Progenitor cell of endocrine pancreas (in vitro differentiated cells): ENCODE measurements around the gene AGPAT2. TPM values are rescaled to one million over a fixed set of nuclear protein-coding genes. Genes with fewer than 3 reads are reported as not detected.

Source experiments
- DNase-seq: peaks from one replicate; pipeline ENCODE4 v3.0.0; 2021; ENCODE audit warnings: low spot score; ENCODE audit not compliant: unreplicated experiment
- H3K27ac Mint-ChIP-seq: 2 replicates; pipeline ENCODE4 v1.8.0; 2021; ENCODE audit warnings: mild to moderate bottlenecking, moderate library complexity, mixed read lengths
- H3K27me3 Mint-ChIP-seq: 2 replicates; pipeline ENCODE4 v1.8.0; 2021; ENCODE audit warnings: mixed read lengths
- H3K36me3 Mint-ChIP-seq: 2 replicates; pipeline ENCODE4 v1.8.0; 2022; ENCODE audit warnings: mixed read lengths; ENCODE audit not compliant: insufficient read depth
- H3K4me1 Mint-ChIP-seq: 2 replicates; pipeline ENCODE4 v1.8.0; 2021; ENCODE audit warnings: low read depth, mixed read lengths
- H3K4me3 Mint-ChIP-seq: 2 replicates; pipeline ENCODE4 v1.8.0; 2021; ENCODE audit warnings: low read depth, mild to moderate bottlenecking, moderate library complexity, mixed read lengths
- H3K9me3 Mint-ChIP-seq: 2 replicates; pipeline ENCODE4 v1.8.0; 2021; ENCODE audit warnings: low read depth, mixed read lengths
- total RNA-seq: library from RNA; stranded (reverse); gene quantifications from 2 replicates; pipeline ENCODE4 v1.2.1, GENCODE V29; 2021
- TF ChIP-seq, protein P1 (sequence below): fragments of 200-600 bp; sonication (generic); IDR thresholded peaks from one replicate; pipeline ENCODE4 v1.5.0; 2021; ENCODE audit warnings: antibody characterized with exemption, mild to moderate bottlenecking; ENCODE audit not compliant: unreplicated experiment

The AGPAT2 gene
- total RNA-seq, 1 donor from 2014 or later = 28.0 TPM

DNA sequence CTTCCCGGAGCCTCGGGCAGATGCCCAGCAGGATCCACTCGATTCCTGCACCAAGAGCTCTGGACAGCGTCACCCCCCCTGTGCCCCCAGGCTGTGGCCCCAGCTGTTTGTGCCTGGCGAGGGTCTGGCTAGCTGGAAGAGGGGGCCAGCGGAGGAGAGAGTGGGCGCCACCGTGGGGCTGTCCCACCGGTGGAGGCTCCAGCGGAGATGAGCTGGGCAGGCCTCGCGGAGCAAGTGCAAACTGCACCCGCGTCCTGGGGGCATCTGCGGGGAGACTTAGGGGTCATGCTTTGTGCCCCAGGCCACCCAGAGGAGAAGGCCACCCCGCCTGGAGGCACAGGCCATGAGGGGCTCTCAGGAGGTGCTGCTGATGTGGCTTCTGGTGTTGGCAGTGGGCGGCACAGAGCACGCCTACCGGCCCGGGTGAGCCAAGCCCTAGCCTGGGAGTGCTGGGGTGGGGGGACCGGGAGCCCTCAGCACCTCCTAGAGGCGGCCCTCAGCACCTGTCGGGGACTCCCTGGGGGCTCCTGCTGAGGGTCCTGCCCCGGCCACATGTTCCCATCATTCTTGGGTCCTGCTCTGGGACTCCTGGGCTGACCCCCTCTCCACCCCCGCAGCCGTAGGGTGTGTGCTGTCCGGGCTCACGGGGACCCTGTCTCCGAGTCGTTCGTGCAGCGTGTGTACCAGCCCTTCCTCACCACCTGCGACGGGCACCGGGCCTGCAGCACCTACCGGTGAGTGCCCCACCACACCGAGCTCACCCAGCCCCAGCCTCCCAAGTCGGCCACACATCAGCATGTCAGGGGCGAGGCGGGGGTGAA lies 19.1 kb downstream of the AGPAT2 start:
- H3K27me3 Mint-ChIP-seq = no peaks in the 10 kb centered on the region
- H3K9me3 Mint-ChIP-seq = no peaks in the 10 kb centered on the region
- peaks cover 1% of the 10 kb centered on the region for H3K4me1 Mint-ChIP-seq
- DNase-seq = no peak
- no peak overlapping the region for H3K4me3 Mint-ChIP-seq
- no peaks in the 10 kb centered on the region for H3K36me3 Mint-ChIP-seq
- no peak overlapping the region for H3K27ac Mint-ChIP-seq
- TF ChIP-seq, protein P1, sequence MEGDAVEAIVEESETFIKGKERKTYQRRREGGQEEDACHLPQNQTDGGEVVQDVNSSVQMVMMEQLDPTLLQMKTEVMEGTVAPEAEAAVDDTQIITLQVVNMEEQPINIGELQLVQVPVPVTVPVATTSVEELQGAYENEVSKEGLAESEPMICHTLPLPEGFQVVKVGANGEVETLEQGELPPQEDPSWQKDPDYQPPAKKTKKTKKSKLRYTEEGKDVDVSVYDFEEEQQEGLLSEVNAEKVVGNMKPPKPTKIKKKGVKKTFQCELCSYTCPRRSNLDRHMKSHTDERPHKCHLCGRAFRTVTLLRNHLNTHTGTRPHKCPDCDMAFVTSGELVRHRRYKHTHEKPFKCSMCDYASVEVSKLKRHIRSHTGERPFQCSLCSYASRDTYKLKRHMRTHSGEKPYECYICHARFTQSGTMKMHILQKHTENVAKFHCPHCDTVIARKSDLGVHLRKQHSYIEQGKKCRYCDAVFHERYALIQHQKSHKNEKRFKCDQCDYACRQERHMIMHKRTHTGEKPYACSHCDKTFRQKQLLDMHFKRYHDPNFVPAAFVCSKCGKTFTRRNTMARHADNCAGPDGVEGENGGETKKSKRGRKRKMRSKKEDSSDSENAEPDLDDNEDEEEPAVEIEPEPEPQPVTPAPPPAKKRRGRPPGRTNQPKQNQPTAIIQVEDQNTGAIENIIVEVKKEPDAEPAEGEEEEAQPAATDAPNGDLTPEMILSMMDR = no peak

GRCh38 chr9:136667214-136667939 lies 19.9 kb downstream of the AGPAT2 start:
- TF ChIP-seq, protein P1 = no peak
- Mint-ChIP-seq H3K27me3 (no peaks in the 10 kb centered on the region), H3K9me3 (no peaks in the 10 kb centered on the region), H3K27ac (no peak overlapping the region), H3K4me3 (no peak overlapping the region), H3K4me1 (peaks cover 1% of the 10 kb centered on the region), H3K36me3 (no peaks in the 10 kb centered on the region)
- no peak for DNase-seq

DNA sequence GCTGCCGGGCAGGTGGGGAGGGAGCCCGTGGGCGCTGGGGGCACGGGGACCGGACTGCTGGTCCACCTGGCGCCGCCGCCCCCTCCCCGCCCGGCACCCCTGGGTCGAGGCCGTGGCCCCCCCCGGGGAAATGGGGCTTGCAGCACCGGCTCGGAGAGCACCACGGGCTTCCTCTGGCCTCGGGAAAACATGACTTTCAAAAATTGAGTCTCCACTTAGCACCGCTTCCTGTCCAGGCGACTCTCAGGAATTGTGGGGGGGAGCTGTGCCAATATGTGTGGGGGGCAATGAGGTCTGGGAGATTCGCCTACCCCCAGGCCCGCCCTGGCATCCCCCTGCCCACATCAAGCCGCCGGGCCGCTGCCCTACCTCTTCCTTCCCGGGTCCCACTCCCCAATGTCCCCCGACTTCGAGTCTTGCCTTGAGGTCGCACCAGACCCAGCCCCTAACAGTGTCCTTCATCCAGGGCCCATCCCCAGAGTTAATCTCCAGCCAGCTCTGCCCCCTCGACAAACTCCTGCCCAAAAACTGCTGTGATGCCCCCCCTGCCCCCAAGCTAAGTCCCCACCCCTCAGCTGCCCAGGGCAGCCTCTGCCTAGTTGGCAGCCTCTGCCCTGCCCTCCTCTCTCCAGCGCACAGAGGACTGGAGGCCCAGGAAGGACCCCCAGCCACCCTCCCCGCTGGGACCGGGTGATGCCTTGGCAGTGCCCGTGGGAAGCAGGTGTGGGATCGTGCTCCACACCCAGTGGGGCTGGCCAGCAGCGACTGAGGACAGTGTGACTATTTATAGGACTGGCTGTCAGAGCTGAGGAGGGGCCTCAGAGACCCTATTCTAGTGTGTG lies 20.7 kb downstream of the AGPAT2 start:
- no peak for DNase-seq
- no peaks in the 10 kb centered on the region for H3K9me3 Mint-ChIP-seq
- no peaks in the 10 kb centered on the region for H3K27me3 Mint-ChIP-seq
- H3K36me3 Mint-ChIP-seq = no peaks in the 10 kb centered on the region
- H3K27ac Mint-ChIP-seq = no peak overlapping the region
- H3K4me3 Mint-ChIP-seq = peak overlapping the region; percentile 45
- TF ChIP-seq, protein P1 = no peak
- H3K4me1 Mint-ChIP-seq = peaks cover 1% of the 10 kb centered on the region

DNA sequence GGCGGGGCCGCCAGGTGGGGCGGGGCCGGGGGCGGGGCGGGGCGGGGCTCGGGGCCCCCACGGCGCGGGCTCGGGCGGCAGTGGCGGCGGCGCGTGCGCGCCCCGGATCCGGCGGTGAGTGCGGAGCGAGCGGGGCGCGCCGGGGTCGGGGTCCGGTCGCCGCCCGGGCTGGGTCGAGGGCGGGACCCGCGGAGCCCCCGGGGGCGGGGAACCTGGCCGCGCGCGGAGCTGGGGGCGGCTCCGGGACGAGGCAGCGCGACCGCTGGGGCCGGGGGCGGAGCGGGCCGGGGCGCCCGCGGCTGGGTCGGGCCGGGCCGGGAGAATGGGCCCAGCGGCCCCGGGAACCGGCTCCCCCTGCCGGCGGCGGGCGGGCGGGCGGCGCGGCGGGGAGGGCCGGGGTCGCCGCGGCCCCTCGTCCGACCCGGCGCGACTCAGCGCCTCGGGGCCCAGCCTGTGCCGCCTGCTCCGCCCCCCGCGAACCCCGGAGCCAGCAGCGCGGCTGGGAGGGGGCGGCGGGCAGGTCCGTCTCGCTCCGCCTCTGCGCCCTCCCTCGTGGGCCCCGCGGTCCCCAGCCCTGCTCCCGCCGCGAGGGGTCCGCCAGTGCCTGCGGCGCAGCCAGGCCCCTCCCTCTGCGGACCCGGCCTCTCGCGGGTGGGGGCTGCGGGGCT lies 21.4 kb downstream of the AGPAT2 start:
- Mint-ChIP-seq H3K27ac (no peak overlapping the region), H3K9me3 (no peaks in the 10 kb centered on the region), H3K27me3 (no peaks in the 10 kb centered on the region), H3K36me3 (no peaks in the 10 kb centered on the region), H3K4me1 (peaks cover 1% of the 10 kb centered on the region), H3K4me3 (no peak overlapping the region)
- DNase-seq = no peak
- TF ChIP-seq, protein P1 = no peak
